Choroid plexus epithelial cell (primary cell): ENCODE measurements around the gene SSH3.
A peak's percentile ranks its signal among the peaks of the same experiment; 100 is the strongest.

ENCODE experiments used
- DNase-seq: peaks from one replicate; pipeline ENCODE4 v3.0.0-alpha.2; 2010; ENCODE audit warnings: low read depth
- H3K4me3 ChIP-seq: 2 replicates; pipeline ENCODE4 v1.5.1; 2011; ENCODE audit warnings: low read depth, mild to moderate bottlenecking, control low read depth, low read length, moderate library complexity
- TF ChIP-seq, protein P1 (sequence below): conservative IDR thresholded peaks from 2 replicates; pipeline ENCODE4 v1.5.1; 2011; ENCODE audit warnings: low read depth, mild to moderate bottlenecking, control low read depth, inconsistent platforms, low read length, moderate library complexity

SSH3 gene

GRCh38 chr11:67310246-67311050 is 7.1 kb downstream of the SSH3 start:
- DNase-seq, result no peak
- TF ChIP-seq, protein P1, sequence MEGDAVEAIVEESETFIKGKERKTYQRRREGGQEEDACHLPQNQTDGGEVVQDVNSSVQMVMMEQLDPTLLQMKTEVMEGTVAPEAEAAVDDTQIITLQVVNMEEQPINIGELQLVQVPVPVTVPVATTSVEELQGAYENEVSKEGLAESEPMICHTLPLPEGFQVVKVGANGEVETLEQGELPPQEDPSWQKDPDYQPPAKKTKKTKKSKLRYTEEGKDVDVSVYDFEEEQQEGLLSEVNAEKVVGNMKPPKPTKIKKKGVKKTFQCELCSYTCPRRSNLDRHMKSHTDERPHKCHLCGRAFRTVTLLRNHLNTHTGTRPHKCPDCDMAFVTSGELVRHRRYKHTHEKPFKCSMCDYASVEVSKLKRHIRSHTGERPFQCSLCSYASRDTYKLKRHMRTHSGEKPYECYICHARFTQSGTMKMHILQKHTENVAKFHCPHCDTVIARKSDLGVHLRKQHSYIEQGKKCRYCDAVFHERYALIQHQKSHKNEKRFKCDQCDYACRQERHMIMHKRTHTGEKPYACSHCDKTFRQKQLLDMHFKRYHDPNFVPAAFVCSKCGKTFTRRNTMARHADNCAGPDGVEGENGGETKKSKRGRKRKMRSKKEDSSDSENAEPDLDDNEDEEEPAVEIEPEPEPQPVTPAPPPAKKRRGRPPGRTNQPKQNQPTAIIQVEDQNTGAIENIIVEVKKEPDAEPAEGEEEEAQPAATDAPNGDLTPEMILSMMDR, result no peak
- no peak overlapping the region for H3K4me3 ChIP-seq

DNA sequence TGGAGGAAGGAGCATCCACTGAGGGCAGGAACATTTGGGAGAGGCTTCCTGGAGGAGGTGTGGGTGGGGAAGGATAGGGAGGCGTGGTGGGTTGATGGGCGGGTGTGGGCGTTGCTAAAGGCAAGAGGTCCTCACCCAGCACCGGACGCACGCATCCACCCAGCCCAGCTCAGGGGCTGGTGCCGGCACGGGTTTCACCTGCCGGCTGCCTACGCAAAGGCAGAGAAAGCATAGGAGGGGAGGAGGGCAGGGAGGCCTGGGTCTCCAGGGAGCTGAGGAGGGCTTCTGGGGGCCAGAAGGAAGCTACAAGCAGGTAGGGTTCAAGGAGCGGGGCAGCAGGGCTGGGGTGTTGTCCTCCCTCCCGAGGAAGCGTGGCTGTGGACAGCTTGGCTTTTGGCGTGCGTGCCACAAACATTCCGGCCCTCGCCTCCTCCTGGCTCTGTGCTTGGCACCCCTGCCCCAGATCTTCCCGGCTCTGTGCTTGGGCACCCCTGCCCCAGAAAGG is 7.8 kb downstream of the SSH3 start:
- TF ChIP-seq, protein P1, result no peak
- no peak overlapping the region for H3K4me3 ChIP-seq
- no peak for DNase-seq

DNA sequence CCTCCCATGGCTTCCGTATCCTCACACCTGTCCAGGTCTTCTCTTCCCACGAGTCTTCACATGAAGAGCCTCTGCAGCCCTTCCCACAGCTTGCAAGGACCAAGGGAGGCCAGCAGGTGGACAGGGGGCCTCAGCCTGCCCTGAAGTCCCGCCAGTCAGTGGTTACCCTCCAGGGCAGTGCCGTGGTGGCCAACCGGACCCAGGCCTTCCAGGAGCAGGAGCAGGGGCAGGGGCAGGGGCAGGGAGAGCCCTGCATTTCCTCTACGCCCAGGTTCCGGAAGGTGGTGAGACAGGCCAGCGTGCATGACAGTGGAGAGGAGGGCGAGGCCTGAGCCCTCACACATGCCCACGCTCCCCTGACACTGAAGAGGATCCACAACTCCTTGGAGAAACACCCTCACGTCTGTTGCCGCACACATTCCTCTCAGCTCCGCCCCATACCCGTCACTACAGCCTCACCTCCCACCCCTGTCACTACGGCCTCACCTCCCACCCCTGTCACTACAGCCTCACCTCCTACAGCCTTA is 8.3 kb downstream of the SSH3 start:
- TF ChIP-seq, protein P1, result peak; percentile 20
- H3K4me3 ChIP-seq, result no peak overlapping the region
- no peak for DNase-seq

DNA sequence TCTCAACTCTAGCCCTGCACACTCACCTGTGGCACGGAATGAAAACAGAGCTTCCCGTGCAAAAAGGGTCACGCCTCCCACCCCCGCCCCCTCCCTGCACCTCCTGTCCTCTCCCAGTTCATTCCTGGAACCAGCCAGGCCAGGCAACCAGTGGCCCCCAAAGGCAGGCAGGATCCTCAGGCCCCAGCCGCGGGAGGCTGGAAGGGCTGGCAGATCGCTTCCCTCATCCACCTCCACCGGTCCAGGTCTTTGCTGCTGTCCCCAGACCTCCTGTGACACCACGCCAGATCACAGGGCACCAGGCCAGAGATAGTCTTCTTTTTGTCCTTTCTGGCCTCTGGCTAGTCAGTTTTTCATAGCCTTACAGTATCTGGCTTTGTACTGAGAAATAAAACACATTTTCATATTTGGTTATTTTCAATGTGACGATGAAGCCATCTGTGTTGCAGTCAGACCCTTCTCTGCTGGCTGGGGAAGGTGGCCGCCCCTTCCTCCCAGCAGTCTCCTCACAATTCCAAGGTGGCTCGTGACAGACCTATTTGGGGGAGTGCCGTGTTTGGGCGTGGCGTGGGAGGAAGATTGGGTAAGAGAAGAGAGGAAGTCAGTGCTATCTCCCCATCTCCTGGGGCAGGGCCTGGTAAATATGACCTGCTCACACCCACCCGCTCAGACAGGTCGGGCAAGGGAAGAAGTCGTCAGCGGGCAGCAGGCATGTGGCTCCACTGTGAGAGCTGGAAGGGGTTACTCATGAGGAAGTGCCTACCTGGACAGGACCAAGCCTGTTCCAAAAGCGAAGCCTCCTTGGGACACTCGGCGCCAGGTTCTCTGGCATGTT is 9.1 kb downstream of the SSH3 start:
- no peak for DNase-seq
- TF ChIP-seq, protein P1, result no peak
- no peak overlapping the region for H3K4me3 ChIP-seq

- DNase-seq, result no peak
- TF ChIP-seq, protein P1, result no peak
- H3K4me3 ChIP-seq, result no peak overlapping the region
Measured at GRCh38 chr11:67313125-67313890, 10.0 kb downstream of the SSH3 start.

GRCh38 chr11:67314218-67314617 is 10.9 kb downstream of the SSH3 start:
- DNase-seq, result no peak
- no peak overlapping the region for H3K4me3 ChIP-seq
- TF ChIP-seq, protein P1, result no peak
